ENCODE data around the gene SLIT3. TPM values are rescaled to one million over a fixed set of nuclear protein-coding genes. Genes with fewer than 3 reads are reported as not detected.

SLIT3 gene
- total RNA-seq, 4 donors from 2014 or later: 6.8 to 23.1 (median 13.3) TPM

- no peak for TF ChIP-seq POLR2A (IDR thresholded peaks at IDR 0.05)
- no peak for TF ChIP-seq CTCF (IDR thresholded peaks at IDR 0.05)
- Histone ChIP-seq H3K27ac (no peak overlapping the region), H3K4me3 (no peak overlapping the region), H3K9me3 (no peaks in the 10 kb centered on the region), H3K36me3 (no peaks in the 10 kb centered on the region), H3K27me3 (no peaks in the 10 kb centered on the region), H3K4me1 (no peaks in the 10 kb centered on the region)
- no peak for DNase-seq
These were observed 467.0 kb downstream of the SLIT3 start for GRCh38 chr5:168833936-168834335.

DNA sequence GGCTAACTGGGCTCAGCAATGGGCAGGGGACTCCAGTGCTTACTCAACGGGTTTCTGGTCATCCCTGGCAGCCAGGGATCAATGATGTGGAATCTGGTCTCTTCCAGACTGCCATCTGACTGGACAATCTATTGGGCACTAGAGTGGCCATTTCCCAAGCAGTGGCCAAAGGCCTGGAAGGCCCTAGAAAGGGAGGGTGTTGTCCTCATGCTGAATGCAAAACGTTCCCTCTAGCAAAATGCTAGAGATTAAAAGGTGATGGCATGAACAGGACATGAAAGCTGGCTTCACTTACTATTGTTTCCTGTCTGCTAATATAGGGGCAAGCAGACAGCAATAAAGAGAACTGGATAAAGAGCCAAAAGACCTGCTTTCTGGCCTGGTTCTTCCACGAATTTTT is 467.6 kb downstream of the SLIT3 start:
- no peaks in the 10 kb centered on the region for H3K4me1 ChIP-seq
- DNase-seq: no peak
- H3K36me3 ChIP-seq: no peaks in the 10 kb centered on the region
- no peaks in the 10 kb centered on the region for H3K27me3 ChIP-seq
- TF ChIP-seq CTCF (IDR thresholded peaks at IDR 0.05): no peak
- no peak for TF ChIP-seq POLR2A (IDR thresholded peaks at IDR 0.05)
- no peak overlapping the region for H3K27ac ChIP-seq
- no peaks in the 10 kb centered on the region for H3K9me3 ChIP-seq
- no peak overlapping the region for H3K4me3 ChIP-seq

DNA sequence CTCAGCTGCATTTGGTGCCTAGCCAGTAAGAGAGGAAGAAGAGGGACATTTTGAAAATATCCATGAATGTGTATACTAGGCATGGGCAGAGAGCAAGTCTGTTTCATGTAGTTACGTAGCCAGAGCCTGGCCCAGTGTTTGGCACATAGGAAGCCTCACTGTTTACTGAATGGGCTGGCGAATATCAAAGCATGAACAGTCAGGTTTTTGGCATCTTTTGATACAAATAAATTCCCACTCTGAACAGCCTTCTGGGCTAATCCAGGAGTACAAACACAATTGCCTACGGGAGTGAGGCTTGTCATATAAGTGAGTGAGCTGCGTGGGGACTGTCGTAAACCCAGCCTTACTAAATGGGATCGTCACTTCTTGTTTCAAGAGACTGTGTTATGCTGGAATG is 468.6 kb downstream of the SLIT3 start:
- DNase-seq: no peak
- no peak overlapping the region for H3K27ac ChIP-seq

GRCh38 chr5:168831383-168831782 is 469.6 kb downstream of the SLIT3 start:
- Histone ChIP-seq H3K27me3 (no peaks in the 10 kb centered on the region), H3K4me1 (no peaks in the 10 kb centered on the region), H3K9me3 (no peaks in the 10 kb centered on the region), H3K36me3 (no peaks in the 10 kb centered on the region), H3K27ac (no peak overlapping the region), H3K4me3 (no peak overlapping the region)
- TF ChIP-seq POLR2A (IDR thresholded peaks at IDR 0.05): no peak
- no peak for TF ChIP-seq CTCF (IDR thresholded peaks at IDR 0.05)
- no peak for DNase-seq

More for the DNA sequence above, 468.6 kb downstream of the SLIT3 start:
- H3K4me3 ChIP-seq: no peak overlapping the region
- H3K4me1 ChIP-seq: no peaks in the 10 kb centered on the region
- H3K36me3 ChIP-seq: no peaks in the 10 kb centered on the region
- H3K9me3 ChIP-seq: no peaks in the 10 kb centered on the region
- H3K27me3 ChIP-seq: no peaks in the 10 kb centered on the region
- no peak for TF ChIP-seq CTCF (IDR thresholded peaks at IDR 0.05)
- TF ChIP-seq POLR2A (IDR thresholded peaks at IDR 0.05): no peak

DNA sequence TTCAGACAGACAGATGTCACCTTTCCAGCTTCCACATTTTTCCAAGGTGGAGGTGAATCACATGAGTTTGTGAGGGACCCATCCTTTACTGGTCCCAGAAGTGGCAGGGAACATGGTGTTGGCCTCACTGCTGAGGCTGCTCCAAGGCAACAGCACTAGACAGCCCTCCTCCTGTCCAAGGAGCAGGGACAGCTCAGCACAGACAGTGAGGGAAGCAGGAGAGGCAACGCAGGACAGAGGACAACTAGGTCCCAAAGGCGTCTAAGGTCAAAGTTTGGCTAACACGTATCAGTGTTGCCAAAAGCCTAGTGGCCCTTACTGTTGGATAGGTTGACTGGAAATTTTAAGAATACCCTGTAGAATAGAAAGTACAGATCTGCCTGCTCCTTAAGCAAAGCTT is 470.1 kb downstream of the SLIT3 start:
- H3K27ac ChIP-seq: no peak overlapping the region
- no peak for TF ChIP-seq CTCF (IDR thresholded peaks at IDR 0.05)
- no peak for TF ChIP-seq POLR2A (IDR thresholded peaks at IDR 0.05)
- no peak overlapping the region for H3K4me3 ChIP-seq
- DNase-seq: no peak
- no peaks in the 10 kb centered on the region for H3K4me1 ChIP-seq
- H3K27me3 ChIP-seq: no peaks in the 10 kb centered on the region
- no peaks in the 10 kb centered on the region for H3K9me3 ChIP-seq
- H3K36me3 ChIP-seq: no peaks in the 10 kb centered on the region

DNA sequence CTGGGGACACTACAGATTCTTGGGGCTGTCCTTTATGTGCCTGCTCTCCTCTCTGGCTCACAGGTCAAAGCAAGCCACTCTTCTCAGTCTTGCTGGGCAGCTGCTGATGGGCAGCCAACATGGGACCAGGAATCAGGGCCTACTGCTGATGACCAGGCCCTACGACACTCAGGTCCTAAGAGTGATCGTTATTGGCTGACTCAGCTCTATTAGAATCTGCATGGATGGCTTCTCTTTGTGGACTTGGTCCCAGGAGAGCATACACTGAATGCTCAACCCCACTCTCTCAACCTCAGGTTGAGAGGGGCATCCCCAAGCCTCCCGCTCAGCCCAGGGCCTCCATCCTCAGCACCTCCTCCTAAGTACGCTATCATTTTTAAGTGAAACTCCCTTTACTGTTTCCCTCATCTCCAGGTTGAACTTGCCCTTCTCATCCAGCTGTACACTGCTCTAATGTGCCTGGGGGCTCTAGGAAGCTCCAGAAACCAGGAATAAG is 471.0 kb downstream of the SLIT3 start:
- no peaks in the 10 kb centered on the region for H3K27me3 ChIP-seq
- H3K36me3 ChIP-seq: no peaks in the 10 kb centered on the region
- DNase-seq: no peak
- no peak overlapping the region for H3K27ac ChIP-seq
- H3K4me3 ChIP-seq: no peak overlapping the region
- no peaks in the 10 kb centered on the region for H3K9me3 ChIP-seq
- no peaks in the 10 kb centered on the region for H3K4me1 ChIP-seq
- TF ChIP-seq POLR2A (IDR thresholded peaks at IDR 0.05): no peak
- no peak for TF ChIP-seq CTCF (IDR thresholded peaks at IDR 0.05)

All from Peyer's patch (tissue), 4 donors.